Activated naive CD4-positive, alpha-beta T cell treated with anti-CD3 and anti-CD28 coated beads, Interleukin-2, amount 50 U/mL, for 72 hours (primary cell): ENCODE data around the gene PUS7. TPM values are rescaled to one million over a fixed set of nuclear protein-coding genes. Genes with fewer than 3 reads are reported as not detected.
"Not testable (repeated sequence)": the region's sequence is repeated elsewhere in the genome, so short reads cannot be mapped to it uniquely, and the experiment has no call there.

Source experiments
- ATAC-seq, 2 donors: fragments of 150-1000 bp; cut with Tn5 transposase; 2 replicates each; pipeline ENCODE4 v1.10.0; 2021; ENCODE audit warnings: mild to moderate bottlenecking in 2 of 2, moderate library complexity in 2 of 2
- DNase-seq, 2 donors: peaks; one replicate each; pipeline ENCODE4 v3.0.0; 2021 to 2022; ENCODE audit warnings: low spot score in 2 of 2
- H3K27ac Mint-ChIP-seq, 2 donors: one replicate each; pipeline ENCODE4 v1.8.0; 2022; ENCODE audit warnings: mild to moderate bottlenecking in 2 of 2, mixed read lengths in 2 of 2
- H3K36me3 Mint-ChIP-seq, 2 donors: one replicate each; pipeline ENCODE4 v1.8.0; 2022; ENCODE audit warnings: mixed read lengths in 2 of 2
- H3K9me3 Mint-ChIP-seq, 2 donors: one replicate each; pipeline ENCODE4 v1.8.0; 2022; ENCODE audit warnings: mixed read lengths in 2 of 2
- total RNA-seq, 2 donors: library from RNA; stranded (reverse); gene quantifications; one replicate each; pipeline ENCODE4 v1.2.3, GENCODE V29; 2022

Gene PUS7
- total RNA-seq, 2 donors from 2014 or later, result 8.0 to 32.3 TPM

- Mint-ChIP-seq H3K27ac (no peak overlapping the region), H3K9me3 (no peaks in the 10 kb centered on the region), H3K36me3 (peaks cover 6 to 12% of the 10 kb centered on the region in 2 donors)
- DNase-seq (no peak), ATAC-seq (no peak)
Measured at GRCh38 chr7:105462765-105463420, 59.2 kb downstream of the PUS7 start.

DNA sequence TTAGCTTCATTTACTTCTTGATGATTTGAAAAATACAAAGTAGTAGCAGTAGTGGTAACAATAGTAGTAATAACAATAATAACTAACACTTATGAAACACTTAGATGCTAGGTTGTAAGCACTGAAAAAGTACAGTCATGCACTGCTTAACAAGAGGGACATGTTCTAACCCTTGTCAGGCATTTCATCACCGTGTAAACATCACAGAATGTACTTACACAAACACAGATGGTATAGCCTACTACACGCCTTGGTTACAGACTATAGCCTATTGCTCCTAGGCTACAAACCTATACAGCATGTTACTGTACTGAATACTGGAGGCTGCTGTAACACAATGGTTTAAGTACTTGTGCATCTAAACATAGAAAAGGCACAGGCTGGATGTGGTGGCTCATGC, 60.6 kb downstream of the PUS7 start:
- peaks cover 6 to 12% of the 10 kb centered on the region in 2 donors for H3K36me3 Mint-ChIP-seq
- no peaks in the 10 kb centered on the region for H3K9me3 Mint-ChIP-seq
- no peak for DNase-seq
- no peak overlapping the region for H3K27ac Mint-ChIP-seq
- ATAC-seq, result no peak

DNA sequence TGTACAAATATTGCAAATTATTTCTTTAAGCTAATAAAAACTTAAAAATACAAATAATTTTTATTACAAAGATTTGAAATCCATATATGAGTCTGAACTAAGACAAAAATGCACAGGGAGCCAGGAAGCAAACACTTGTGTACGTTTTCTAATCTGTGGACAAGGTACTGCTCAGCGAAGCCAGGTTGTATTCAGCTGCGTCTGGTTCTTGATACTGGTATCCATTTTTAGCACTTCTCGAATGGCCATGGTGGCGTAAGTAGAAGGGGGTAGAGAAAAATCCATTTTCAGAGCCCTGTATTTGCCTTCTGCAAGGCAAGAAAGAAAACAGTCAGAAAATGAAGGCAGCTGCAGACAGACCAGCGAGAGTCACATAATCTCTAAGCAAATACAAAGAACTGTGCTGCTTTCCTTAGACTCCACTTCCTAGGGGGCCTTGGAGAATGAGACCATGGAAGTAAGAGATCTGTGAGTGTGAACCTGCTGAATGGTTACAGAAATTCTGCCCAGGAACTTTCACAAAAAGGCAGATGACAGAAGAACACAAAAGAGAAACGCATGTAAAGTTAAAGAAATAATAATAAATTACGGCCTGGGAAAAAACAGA, 64.3 kb downstream of the PUS7 start:
- Mint-ChIP-seq H3K9me3 (no peaks in the 10 kb centered on the region), H3K27ac (no peak overlapping the region), H3K36me3 (peaks cover 6 to 12% of the 10 kb centered on the region in 2 donors)
- ATAC-seq, result no peak
- no peak for DNase-seq

DNA sequence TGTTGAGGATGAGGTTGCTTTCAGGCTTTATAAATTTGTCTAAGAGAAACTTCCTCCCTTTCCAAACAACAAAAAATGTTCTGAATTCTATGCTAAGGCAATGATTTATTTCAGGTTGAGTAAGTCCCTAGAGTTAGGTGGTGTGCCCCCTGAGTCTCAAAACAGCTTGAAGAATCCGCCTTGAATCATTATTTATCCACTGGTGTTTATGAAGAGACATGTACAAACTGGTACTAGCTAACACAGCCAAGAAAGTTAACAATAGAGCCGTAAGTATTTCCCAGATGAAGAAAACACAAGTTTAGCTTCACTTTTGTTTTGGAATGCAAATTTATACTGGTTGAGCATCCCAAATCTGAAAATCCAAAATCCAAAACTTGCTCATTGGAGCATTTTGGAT, 67.2 kb downstream of the PUS7 start:
- no peak overlapping the region for H3K27ac Mint-ChIP-seq
- DNase-seq, result no peak
- H3K9me3 Mint-ChIP-seq, result no peaks in the 10 kb centered on the region
- ATAC-seq, result no peak
- H3K36me3 Mint-ChIP-seq, result peaks cover 6 to 10% of the 10 kb centered on the region in 2 donors

GRCh38 chr7:105454095-105454747, 67.8 kb downstream of the PUS7 start:
- Mint-ChIP-seq H3K36me3 (peaks cover 6 to 12% of the 10 kb centered on the region in 2 donors), H3K27ac (no peak overlapping the region), H3K9me3 (no peaks in the 10 kb centered on the region)
- DNase-seq (no peak), ATAC-seq (no peak)

DNA sequence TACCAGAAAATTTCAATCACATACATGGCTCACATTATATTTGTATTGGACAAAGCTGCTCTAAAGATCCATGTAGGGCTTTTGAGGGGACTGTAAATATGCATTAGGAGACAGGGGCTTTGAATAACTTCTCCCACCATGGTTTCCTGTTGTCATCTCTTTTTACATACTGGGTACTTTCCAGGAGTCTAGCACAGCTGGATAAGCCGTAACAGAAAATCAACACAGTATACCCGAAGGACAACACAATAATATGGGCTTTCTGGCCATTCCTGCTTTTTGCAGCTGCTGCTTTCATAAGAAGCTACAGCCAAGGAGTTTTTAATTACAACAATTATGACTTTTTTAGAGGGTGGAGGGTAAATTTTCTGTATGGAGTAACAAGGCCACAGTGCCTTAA, 70.0 kb downstream of the PUS7 start:
- H3K36me3 Mint-ChIP-seq, result peaks cover 0 to 5% of the 10 kb centered on the region in 2 donors
- no peak for DNase-seq
- ATAC-seq, result no peak
- H3K9me3 Mint-ChIP-seq, result no peaks in the 10 kb centered on the region
- H3K27ac Mint-ChIP-seq, result no peak overlapping the region

GRCh38 chr7:105450870-105451269, 71.2 kb downstream of the PUS7 start:
- ATAC-seq, H3K9me3 Mint-ChIP-seq, H3K27ac Mint-ChIP-seq, H3K36me3 Mint-ChIP-seq, DNase-seq: not testable (repeated sequence)

DNA sequence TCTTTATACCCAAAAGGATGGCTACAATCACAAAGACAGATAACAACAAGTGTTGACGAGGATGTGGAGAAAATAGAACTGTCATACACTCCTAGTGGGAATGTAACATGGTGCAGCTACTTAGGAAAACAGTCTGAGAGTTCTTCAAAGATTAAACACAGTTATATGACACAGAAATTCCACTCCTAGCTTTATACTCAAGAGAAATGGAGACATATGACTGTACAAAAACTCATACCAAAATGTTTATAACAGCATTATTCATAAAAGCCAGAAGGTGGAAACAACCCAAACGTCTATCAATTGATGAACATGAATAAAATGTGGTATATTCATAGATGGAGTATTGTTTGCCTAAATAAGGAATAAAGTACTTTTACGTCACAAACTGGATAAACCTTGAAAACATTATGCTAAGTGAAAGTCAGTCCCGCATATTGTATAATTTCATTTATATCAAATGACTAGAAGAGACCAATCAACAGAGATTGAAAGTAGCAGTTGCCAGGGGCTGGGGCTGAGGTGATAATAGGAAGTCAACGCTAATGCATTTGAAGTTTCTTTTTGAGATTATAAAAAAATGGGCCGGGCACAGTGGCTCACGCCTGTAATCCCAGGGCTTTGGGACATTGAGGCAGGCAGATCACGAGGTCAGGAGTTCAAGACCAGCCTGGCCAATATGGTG, 71.8 kb downstream of the PUS7 start:
- no peak for DNase-seq
- Mint-ChIP-seq H3K9me3 (no peaks in the 10 kb centered on the region), H3K36me3 (peaks cover 0 to 5% of the 10 kb centered on the region in 2 donors), H3K27ac (no peak overlapping the region)
- ATAC-seq, result peak in 1 of 2 donors; percentile 88

GRCh38 chr7:105448181-105448580, 73.9 kb downstream of the PUS7 start:
- Mint-ChIP-seq H3K9me3 (no peaks in the 10 kb centered on the region), H3K27ac (no peak overlapping the region), H3K36me3 (peaks cover 0 to 5% of the 10 kb centered on the region in 2 donors)
- DNase-seq, result no peak
- ATAC-seq, result no peak

DNA sequence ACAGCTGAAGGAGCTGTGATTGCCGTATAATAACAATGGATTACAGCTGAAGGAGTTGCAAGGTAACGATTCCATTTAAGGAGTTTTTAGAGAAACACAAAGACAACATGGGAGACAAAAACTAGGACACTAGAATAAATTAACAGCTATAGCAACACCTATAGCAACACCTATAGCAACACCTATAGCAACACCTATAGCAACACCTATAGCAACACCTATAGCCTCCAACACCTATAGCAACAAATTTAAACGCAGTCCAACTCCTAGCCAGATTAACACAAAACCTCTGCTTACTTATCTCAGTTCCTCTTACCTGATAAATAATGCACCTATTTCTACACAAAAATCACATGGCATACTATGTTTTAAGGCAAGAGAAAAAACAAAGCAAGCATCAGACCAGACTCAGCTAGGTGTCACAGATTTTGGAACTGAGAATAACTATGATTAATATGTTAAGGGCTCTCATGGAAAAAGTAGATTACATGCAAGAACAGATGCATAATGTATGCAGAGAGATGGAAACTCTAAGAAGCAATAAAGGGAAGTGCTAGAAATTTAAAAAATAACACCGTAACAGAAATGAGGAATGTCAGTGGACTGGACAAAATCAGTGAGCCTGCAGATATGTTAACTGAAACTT, 77.6 kb downstream of the PUS7 start:
- ATAC-seq, result peak in 1 of 2 donors; percentile 75
- no peak overlapping the region for H3K27ac Mint-ChIP-seq
- no peaks in the 10 kb centered on the region for H3K36me3 Mint-ChIP-seq
- no peaks in the 10 kb centered on the region for H3K9me3 Mint-ChIP-seq
- DNase-seq, result no peak

- DNase-seq, H3K36me3 Mint-ChIP-seq, H3K9me3 Mint-ChIP-seq, H3K27ac Mint-ChIP-seq, ATAC-seq: not testable (repeated sequence)
Measured at GRCh38 chr7:105442214-105442613, 79.9 kb downstream of the PUS7 start.

DNA sequence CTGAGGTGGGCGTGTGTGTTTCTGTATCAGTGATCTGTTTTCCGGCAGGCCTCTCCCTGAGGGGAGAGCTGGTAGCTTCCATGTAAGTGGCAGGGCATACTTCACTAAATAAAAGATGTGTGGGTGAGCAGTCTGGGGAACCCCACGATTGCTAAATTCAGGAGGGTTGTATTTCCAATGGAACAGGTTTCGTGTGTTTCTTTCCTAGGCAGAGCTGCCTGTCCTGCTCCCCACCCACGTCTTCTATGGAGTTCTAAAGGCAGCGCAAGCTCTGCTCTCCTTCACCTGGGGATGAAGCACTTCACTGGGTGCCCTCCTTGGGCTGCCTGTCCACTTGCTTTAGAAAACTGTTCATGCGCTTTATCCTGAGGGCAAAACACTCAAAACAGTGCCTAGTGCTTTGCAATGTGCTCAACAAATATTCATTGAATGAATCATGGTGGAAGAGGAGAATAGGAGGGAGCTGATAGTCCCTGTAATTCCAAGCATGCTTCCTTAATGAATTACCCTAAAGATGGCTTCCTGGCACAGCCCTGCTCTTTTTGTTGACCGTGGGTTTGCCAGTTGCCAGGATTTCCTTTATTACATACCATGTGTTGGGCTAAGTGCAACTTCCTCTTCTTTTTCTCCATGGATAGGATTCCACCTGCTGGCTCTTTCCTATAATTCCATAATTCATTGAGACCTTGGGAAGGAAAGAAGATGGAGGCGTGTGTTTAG, 82.7 kb downstream of the PUS7 start:
- Mint-ChIP-seq H3K9me3 (peaks cover 0 to 5% of the 10 kb centered on the region in 2 donors), H3K27ac (peak overlapping the region in 1 of 2 donors; percentile 47), H3K36me3 (no peaks in the 10 kb centered on the region)
- no peak for DNase-seq
- ATAC-seq, result no peak

DNA sequence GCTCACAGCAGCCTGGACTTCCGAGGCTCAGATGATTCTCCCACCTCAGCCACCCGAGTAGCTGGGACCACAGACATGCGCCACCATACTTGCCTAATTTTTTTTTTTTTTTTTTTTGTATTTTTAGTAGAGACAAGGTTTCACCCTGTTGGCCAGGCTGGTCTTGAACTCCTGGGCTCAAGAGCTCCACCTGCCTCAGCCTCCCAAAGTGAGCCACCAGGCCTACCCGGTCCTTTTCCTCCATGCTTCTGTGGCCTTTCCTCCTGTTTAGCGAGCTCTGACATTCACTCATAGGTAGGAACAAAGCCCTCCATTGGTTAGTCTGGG, 83.3 kb downstream of the PUS7 start:
- ATAC-seq (no peak), DNase-seq (no peak)
- Mint-ChIP-seq H3K36me3 (no peaks in the 10 kb centered on the region), H3K27ac (peak overlapping the region in 1 of 2 donors; percentile 47), H3K9me3 (peaks cover 0 to 5% of the 10 kb centered on the region in 2 donors)

DNA sequence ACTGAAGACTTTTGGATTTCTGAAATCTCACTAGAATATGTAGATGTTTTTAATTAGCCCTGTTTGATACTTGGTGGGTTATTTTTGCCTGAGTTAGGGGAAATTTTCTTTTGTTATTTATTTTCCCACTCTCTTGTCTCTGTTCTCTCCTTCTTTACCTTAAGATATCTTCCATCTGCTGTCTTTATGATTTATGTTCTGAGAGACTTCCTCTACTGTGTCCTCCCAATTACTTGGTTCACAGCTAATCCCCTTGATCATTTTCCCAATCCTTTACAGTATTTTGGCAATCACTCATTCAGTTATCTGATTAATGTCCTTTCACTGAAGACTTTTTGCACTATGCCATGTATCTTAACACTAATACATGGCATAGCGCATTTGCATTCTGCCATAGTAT, 83.8 kb downstream of the PUS7 start:
- ATAC-seq, result no peak
- peaks cover 0 to 5% of the 10 kb centered on the region in 2 donors for H3K9me3 Mint-ChIP-seq
- no peak for DNase-seq
- no peaks in the 10 kb centered on the region for H3K36me3 Mint-ChIP-seq
- no peak overlapping the region for H3K27ac Mint-ChIP-seq

DNA sequence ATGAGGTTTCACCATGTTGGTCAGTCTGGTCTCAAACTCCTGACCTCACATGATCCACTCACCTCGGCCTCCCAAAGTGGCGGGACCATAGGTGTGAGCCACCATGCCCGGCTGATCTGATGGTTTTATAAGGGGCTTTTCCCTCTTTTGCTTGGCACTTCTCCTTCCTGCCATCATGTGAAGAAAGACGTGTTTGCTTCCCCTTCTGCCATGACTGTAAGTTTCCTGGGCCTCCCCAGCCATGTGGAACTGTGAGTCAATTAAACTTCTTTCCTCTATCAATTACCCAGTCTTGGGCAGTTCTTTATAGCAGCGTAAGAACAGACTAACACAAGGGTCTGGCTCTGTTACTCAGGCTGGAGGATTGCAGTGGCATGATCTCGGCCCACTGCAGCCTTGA, 84.7 kb downstream of the PUS7 start:
- ATAC-seq, H3K36me3 Mint-ChIP-seq, DNase-seq, H3K9me3 Mint-ChIP-seq: not testable (repeated sequence)
- H3K27ac Mint-ChIP-seq, result peak overlapping the region in 1 of 2 donors; percentile 57
